Measurements from ENCODE around the gene BANP. TPM values are rescaled to one million over a fixed set of nuclear protein-coding genes. Genes with fewer than 3 reads are reported as not detected.
"Not testable (repeated sequence)": the region's sequence is repeated elsewhere in the genome, so short reads cannot be mapped to it uniquely, and the experiment has no call there.

Gene BANP
- total and polyA plus RNA-seq, 2 experiments from 2014 or later, result 14.8 TPM

DNA sequence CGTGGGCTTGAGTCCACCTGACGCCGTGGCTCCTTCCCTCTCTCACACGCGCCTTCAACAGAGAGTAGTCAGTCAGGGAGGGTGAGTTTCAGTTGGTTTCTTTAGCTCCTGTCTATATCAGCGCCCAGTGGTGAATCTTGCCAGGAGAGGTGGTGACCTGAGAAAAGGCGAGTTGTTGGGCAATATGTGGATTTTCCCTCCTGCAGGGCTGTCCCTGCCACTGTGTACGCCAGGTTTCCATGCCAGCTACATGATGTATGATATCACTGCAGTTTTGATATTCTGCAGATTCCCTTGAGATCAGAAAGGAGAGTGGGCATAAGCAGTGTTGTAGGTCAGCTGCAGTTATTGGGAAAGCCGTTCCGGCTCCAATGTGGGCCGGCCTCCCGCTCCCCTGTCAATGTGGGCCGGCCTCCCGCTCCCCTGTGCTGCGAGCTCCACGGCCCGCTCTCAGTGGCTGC, 31.4 kb downstream of the BANP start:
- no peaks in the 10 kb centered on the region for H4K20me1 ChIP-seq (ENCODE audit: insufficient read depth)
- no peak overlapping the region for H3K27ac ChIP-seq
- peaks cover 13% of the 10 kb centered on the region for H3K4me1 ChIP-seq (ENCODE audit: insufficient read depth)
- no peaks in the 10 kb centered on the region for H3K9me2 ChIP-seq (ENCODE audit: insufficient read depth)
- no peak for DNase-seq
- WGBS, 2 experiments (ENCODE audit: low coverage in 1 of 2, low lambda C conversion rate in 2 of 2, missing lambda C conversion rate in 2 of 2), result 83 to 85% methylated on average over 16 to 17 of the region's 17 CpGs
- H3K4me2 ChIP-seq (ENCODE audit: unreplicated experiment), result no peak overlapping the region
- H3K4me3 ChIP-seq, result no peak overlapping the region
- H3K9me3 ChIP-seq (ENCODE audit: low read depth), result no peaks in the 10 kb centered on the region
- no peak overlapping the region for H3K9ac ChIP-seq
- H3K27me3 ChIP-seq (replicated peaks; ENCODE audit: insufficient read depth), result no peaks in the 10 kb centered on the region
- peaks cover 16% of the 10 kb centered on the region; the same call in 1 of the 2 replicates for H3K79me2 ChIP-seq (ENCODE audit: insufficient read depth)
- H3K36me3 ChIP-seq (ENCODE audit: low read depth), result peaks cover 4% of the 10 kb centered on the region; the same call in 1 of the 2 replicates
- peaks cover 5% of the 10 kb centered on the region; the same call in 1 of the 2 replicates for H3F3A ChIP-seq (ENCODE audit: insufficient read depth)
- in situ Hi-C loops (cut with MboI), result no loop called here
- TF ChIP-seq EZH2phosphoT487 (IDR thresholded peaks at IDR 0.05; ENCODE audit: insufficient read depth, low read depth) (no peak), EZH2 (IDR thresholded peaks at IDR 0.05; ENCODE audit: insufficient read depth, poor library complexity, severe bottlenecking) (no peak)
- no peak overlapping the region for H2AFZ ChIP-seq

DNA sequence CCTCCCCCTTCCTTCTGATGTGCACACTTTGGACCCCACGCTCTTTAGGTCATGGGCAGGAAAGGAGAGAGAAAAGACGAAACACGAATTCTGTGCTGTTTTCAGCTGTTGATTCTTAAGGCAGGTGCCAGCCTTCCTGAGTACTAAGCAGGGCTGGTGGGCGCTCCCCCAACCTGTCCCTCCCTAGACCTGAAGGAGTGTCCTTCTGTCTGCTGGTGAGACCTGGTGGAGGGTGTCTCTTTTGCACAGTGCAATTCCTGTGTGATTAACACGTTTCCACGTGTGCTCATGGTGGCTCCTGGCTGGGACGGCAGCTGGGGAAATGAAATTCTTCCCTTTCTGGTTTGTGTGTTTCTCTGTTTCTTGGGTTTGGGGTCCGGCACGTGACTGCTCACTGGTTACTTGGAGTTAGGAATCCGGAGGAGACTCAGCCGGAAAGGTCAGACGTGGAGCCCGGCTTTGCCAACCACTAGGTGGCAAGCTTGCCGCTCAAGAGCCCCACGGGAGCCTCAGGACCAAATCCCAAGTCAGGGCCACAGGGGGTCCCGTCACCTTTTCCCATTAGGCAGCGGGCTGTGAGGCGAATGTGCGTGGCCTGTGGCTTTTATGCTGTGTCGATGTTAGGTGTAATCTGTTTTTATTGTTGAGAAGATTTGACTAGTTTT, 32.0 kb downstream of the BANP start:
- H3F3A ChIP-seq (ENCODE audit: insufficient read depth); H3K9me3 ChIP-seq (ENCODE audit: low read depth); in situ Hi-C loops (cut with MboI); H3K9me2 ChIP-seq (ENCODE audit: insufficient read depth); H3K36me3 ChIP-seq (ENCODE audit: low read depth); H3K27me3 ChIP-seq (replicated peaks; ENCODE audit: insufficient read depth); H4K20me1 ChIP-seq (ENCODE audit: insufficient read depth): not testable (repeated sequence)
- Histone ChIP-seq H3K9ac (peak overlapping the region; percentile 58), H3K4me1 (ENCODE audit: insufficient read depth) (peaks cover 13% of the 10 kb centered on the region), H3K4me3 (peak overlapping the region; percentile 5; the same call in 1 of the 2 replicates), H3K4me2 (ENCODE audit: unreplicated experiment) (peak overlapping the region; percentile 25), H2AFZ (0 out of 2 replicates have a peak overlapping the region, but pooled peaks have one; percentile 38), H3K79me2 (ENCODE audit: insufficient read depth) (peaks cover 16% of the 10 kb centered on the region; the same call in 1 of the 2 replicates), H3K27ac (peak overlapping the region; percentile 65)
- WGBS, 2 experiments (ENCODE audit: low coverage in 1 of 2, low lambda C conversion rate in 2 of 2, missing lambda C conversion rate in 2 of 2), result 10 to 18% methylated on average over 17 to 20 of the region's 20 CpGs
- peak; percentile 41 for DNase-seq

- peak; percentile 77 for DNase-seq
Observed at GRCh38 chr16:87983737-87984097, 32.5 kb downstream of the BANP start.

DNA sequence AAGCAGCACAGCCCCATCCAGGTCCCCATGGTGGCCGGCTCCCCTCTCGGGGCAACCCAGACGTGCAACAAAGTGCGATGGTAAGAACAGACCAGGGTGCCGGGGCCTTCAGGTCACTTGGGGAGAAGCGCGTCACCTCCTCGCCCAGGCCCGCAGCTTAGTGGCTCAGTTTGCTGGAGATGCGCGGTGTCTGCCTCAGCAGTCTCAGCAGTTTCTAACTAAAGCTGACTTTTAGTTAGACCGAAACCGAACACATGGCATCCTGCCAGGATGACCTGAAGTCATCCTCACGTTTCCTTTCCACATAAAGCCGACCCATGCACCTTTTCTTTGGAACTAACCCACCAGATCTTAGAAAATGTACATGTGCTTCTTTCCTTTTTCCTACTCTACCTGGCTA, 32.9 kb downstream of the BANP start:
- DNase-seq; in situ Hi-C loops (cut with MboI); H2AFZ ChIP-seq; H3K9me2 ChIP-seq (ENCODE audit: insufficient read depth); H3K79me2 ChIP-seq (ENCODE audit: insufficient read depth); H3K36me3 ChIP-seq (ENCODE audit: low read depth); H3K9me3 ChIP-seq (ENCODE audit: low read depth); H3K27me3 ChIP-seq (replicated peaks; ENCODE audit: insufficient read depth); H3K4me3 ChIP-seq; H4K20me1 ChIP-seq (ENCODE audit: insufficient read depth); H3K4me2 ChIP-seq (ENCODE audit: unreplicated experiment); H3F3A ChIP-seq (ENCODE audit: insufficient read depth): not testable (repeated sequence)
- WGBS, 2 experiments (ENCODE audit: low coverage in 1 of 2, low lambda C conversion rate in 2 of 2, missing lambda C conversion rate in 2 of 2), result 70 to 74% methylated on average over 15 of the region's 15 CpGs
- Histone ChIP-seq H3K4me1 (ENCODE audit: insufficient read depth) (peaks cover 13% of the 10 kb centered on the region), H3K9ac (peak overlapping the region; percentile 58), H3K27ac (peak overlapping the region; percentile 65)

More at GRCh38 chr16:87983737-87984097, 32.5 kb downstream of the BANP start:
- H3K9me3 ChIP-seq (ENCODE audit: low read depth); H3K36me3 ChIP-seq (ENCODE audit: low read depth); H3K9me2 ChIP-seq (ENCODE audit: insufficient read depth); H4K20me1 ChIP-seq (ENCODE audit: insufficient read depth); H2AFZ ChIP-seq; H3K27me3 ChIP-seq (replicated peaks; ENCODE audit: insufficient read depth); in situ Hi-C loops (cut with MboI); H3F3A ChIP-seq (ENCODE audit: insufficient read depth): not testable (repeated sequence)
- peak overlapping the region; percentile 58 for H3K9ac ChIP-seq
- peak overlapping the region; percentile 65 for H3K27ac ChIP-seq
- H3K4me2 ChIP-seq (ENCODE audit: unreplicated experiment), result peak overlapping the region; percentile 25
- 19 to 28% methylated on average over 7 of the region's 7 CpGs for WGBS, 2 experiments (ENCODE audit: low coverage in 1 of 2, low lambda C conversion rate in 2 of 2, missing lambda C conversion rate in 2 of 2)
- H3K4me3 ChIP-seq, result peak overlapping the region; percentile 5; the same call in 1 of the 2 replicates
- peaks cover 13% of the 10 kb centered on the region; the same call in 1 of the 2 replicates for H3K79me2 ChIP-seq (ENCODE audit: insufficient read depth)
- peaks cover 13% of the 10 kb centered on the region for H3K4me1 ChIP-seq (ENCODE audit: insufficient read depth)

All from GM23248 (cell line).